ENCODE results near the gene UNC5C. TPM values are rescaled to one million over a fixed set of nuclear protein-coding genes. Genes with fewer than 3 reads are reported as not detected.

The UNC5C gene
- total RNA-seq, 1 donor from 2014 or later: 0.35 TPM

DNA sequence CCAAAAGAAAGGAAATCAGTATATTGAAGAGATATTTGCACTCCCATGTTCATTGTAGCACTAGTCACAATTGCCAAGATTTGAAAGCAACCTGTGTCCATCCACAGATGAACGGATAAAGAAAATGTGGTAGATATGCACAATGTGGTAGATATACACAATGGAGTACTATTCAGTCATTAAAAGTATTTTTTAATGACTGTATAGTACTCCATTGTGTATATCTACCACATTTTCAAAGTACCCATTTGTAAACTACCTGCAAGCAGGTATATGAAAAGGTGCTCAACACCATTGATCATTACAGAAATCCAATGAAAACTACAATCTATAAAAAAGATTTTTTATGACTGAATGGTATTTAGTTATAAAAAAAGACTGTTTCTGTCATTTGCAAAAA lies 200.4 kb downstream of the UNC5C start:
- DNase-seq (ENCODE audit: low spot score): no peak

DNA sequence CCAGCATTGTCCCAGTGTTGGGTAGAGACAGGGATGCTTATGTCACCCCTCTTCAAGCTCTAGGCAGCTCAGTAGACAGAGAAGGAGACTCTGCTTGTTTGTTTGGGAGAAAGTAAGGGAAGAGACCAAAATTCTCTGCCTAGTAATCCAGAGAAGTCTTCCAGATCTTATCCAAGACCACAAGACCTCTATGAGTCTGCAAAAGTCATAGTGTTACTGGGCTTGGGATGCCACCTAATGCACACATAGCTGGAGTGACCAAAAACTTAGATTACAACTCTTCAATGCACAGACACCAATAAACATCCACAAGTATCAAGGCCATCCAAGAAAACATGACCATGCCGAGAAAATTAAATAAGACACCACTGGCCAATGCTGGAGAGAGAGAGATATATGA lies 205.5 kb downstream of the UNC5C start:
- no peak for DNase-seq (ENCODE audit: low spot score)

- DNase-seq (ENCODE audit: low spot score): no peak
Observed at GRCh38 chr4:95340191-95340590, 208.6 kb downstream of the UNC5C start.

DNA sequence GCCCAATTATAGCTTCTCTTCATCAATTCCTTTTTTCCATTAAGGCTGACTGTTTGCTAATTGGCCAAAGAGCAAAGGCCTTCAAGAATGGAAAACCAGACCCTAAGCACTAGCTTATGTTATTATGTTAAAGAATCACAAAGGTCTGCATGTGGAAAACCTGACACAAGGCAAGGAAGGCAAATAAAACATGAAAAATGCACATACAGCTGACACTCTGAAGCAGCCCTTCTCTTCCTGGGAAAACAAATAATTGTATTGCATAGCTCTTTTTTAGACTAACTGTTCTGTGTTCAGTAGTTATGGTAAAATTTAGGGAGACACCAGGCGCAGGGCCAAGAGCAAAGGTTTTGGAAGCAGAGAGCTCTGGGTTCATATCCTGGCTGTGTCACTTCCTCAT lies 223.1 kb downstream of the UNC5C start:
- DNase-seq (ENCODE audit: low spot score): no peak

GRCh38 chr4:95319169-95319568 lies 229.6 kb downstream of the UNC5C start:
- no peak for DNase-seq (ENCODE audit: low spot score)

DNA sequence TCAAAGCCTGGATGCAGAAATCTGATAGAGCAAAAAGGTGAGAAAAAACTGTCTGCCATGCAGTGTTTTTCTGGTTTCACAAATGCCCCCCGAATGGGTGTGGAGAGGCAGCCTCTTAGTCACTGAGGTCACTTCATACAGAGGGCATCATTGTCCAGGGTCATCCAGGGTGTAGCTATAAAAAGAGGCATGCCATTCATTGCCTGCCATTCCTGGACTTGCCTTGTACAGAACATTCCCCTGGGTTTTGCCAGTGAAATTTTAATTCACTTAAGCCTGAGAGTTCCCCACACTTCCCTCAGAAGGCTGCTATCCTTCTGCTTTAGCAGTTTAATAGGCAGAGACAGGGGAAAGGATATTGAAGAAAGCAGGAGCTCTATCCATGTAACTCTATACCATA lies 230.3 kb downstream of the UNC5C start:
- no peak for DNase-seq (ENCODE audit: low spot score)

DNA sequence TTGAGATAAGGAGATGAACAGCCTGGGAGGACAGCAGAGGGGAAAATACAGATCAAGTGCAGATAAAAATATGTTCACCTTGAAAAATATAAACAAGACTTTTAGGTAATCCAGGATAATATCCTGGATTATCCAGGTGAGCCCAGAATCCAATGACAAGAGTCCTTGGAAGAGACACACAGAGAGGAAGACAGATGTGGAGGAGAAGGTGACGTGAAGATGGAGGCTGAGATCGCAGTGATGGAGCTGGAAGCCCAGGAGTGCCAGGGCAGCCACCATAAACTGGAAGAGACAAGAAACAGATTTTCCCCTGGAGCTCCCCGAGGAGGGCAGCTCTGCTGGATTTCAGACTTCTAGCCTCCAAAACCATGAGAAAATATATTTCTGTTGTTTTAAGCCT lies 230.7 kb downstream of the UNC5C start:
- no peak for DNase-seq (ENCODE audit: low spot score)

GRCh38 chr4:95317085-95317793 lies 231.5 kb downstream of the UNC5C start:
- DNase-seq (ENCODE audit: low spot score): no peak

GRCh38 chr4:95314573-95314972 lies 234.2 kb downstream of the UNC5C start:
- no peak for DNase-seq (ENCODE audit: low spot score)

GRCh38 chr4:95304898-95305297 lies 243.9 kb downstream of the UNC5C start:
- DNase-seq (ENCODE audit: low spot score): no peak

- no peak for DNase-seq (ENCODE audit: low spot score)
Observed at GRCh38 chr4:95300304-95300703, 248.5 kb downstream of the UNC5C start.

DNA sequence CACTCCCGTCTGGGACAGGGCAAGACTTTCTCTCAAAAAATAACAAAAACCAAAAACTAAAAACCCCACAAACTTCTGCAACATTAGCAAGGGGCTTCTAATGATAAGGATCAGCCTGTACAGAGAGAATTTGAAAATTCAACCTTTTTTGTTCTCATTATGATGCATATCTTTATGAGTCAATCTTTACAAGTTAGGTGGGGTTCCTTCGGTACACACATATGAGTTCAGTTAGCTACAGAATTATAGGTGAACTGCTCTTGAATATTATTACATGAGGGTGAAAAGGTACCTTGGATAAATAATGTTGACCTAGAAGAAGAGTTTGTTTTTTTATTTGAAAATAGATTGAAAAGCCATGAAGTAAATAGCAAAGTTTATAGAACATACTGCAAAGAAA lies 252.7 kb downstream of the UNC5C start:
- no peak for DNase-seq (ENCODE audit: low spot score)

DNA sequence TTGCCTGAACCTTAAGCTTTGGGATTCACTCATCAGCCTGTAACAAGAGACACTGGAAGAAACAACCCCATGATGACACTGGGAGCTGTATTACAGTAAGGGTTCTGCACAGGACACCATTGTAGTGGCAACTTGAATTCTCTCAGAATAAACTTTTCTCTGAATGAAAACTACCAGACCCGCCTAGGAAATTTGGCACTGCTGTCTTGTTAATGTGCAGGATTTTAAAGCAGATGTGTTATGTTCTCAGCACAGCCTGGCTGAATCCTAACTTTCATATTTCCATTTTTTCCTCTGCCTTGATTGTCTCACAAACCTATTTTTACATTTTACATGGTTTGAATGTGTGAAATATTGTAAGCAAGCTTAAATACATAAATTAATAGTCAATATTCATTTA lies 253.6 kb downstream of the UNC5C start:
- DNase-seq (ENCODE audit: low spot score): no peak

DNA sequence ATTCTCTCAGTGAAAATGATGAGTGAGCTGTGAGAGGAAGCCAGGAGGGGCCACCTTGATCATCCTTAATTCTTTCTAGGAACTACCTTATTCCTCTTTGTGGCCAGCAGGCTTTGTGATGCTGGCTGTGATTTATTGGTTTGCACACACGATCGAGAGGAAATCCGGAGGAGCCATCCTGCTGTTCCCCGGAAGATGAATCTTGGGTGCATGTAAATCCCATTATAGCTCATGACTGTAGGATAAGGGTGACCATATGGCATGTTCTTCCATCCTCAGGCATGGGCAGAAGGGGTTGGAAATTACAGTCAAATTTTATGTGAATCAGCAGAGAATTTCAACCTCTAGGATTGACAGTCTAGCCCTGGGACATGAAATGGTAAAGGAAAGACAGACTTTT lies 254.5 kb downstream of the UNC5C start:
- no peak for DNase-seq (ENCODE audit: low spot score)

DNA sequence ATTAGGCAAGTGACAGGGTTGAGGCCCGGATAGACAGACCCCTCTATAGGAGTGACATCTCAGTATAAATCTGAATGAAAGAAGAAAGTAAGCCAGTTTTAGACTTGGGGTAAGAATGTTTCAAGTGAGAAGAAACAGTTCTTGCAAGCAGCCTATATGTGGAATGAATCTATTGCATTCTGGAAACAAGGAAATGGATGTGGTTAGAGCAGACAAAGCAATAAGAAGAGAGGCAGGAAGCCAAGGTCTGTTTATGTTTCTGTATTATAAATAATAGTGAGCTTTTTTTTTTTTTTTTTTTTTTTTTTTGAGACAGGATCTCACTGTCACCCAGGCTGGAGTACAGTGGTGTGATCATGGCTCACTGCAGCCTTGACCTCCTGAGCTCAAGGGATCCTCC lies 255.8 kb downstream of the UNC5C start:
- no peak for DNase-seq (ENCODE audit: low spot score)

DNA sequence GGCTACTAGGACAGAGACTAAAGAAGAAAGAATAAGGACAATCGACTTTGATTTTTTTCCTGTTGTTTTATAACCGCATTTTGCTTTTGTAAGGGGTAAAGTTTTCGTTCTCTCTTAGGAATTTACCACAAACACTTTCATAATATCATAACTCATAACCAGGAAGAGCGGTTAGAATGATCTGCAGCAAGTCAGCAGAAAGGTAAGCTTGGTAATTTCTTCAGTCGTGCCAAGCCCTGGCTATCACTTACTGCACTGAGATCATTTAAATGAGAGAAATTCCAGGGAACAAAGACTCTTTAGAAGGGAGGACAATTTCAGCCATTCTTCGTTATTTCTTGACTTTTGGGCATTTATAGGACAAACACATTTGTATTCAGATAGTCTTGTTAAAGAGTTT lies 258.1 kb downstream of the UNC5C start:
- no peak for DNase-seq (ENCODE audit: low spot score)

DNA sequence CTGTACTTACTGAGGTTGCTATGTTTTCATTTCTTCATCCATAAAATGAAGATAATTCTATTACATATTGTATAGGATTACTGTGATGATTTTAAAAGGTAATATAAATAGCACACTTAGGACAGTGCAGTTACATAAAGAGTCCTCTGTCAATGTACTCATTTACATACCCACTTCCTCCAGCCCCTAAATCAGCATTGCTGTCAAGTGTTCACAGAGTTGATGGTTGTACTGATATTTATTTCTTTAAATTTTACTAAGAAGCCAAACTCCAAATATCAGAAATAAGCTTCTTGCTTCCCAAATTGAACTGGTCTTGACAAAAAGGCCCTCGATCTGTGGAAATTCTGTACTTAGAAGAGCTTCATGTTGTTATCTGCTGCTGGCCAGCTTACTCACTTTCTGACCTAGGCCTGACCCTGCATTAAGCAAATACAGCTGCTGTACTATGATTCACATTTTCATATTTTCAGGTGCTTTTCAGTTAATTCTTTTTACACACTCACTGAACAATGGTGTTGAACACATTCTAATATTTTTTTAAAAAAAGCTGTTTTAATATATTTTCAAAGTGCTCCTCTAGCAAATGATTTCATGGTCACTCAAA lies 259.6 kb downstream of the UNC5C start:
- no peak for DNase-seq (ENCODE audit: low spot score)

DNA sequence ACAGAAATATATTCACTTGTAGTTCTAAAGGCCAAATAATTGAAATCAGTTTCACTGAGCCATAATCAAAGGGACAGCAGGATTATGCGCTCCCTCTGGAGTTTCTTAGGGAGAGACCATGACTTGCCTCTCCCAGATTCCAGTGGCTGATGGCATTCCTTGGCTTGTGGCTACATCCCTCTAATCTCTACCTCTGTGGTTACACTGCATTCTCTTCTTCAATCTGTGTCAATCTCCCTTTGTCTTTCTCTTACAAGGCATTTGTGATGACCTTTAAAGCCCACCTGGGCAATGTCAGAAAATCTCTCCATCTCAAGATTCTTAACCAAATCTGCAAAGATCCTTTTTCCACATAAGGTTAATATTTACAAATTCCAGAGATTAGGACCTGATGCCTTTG lies 260.2 kb downstream of the UNC5C start:
- no peak for DNase-seq (ENCODE audit: low spot score)

- no peak for DNase-seq (ENCODE audit: low spot score)
Observed at GRCh38 chr4:95285797-95286196, 263.0 kb downstream of the UNC5C start.

- DNase-seq (ENCODE audit: low spot score): no peak
Observed at GRCh38 chr4:95284655-95285054, 264.1 kb downstream of the UNC5C start.

DNA sequence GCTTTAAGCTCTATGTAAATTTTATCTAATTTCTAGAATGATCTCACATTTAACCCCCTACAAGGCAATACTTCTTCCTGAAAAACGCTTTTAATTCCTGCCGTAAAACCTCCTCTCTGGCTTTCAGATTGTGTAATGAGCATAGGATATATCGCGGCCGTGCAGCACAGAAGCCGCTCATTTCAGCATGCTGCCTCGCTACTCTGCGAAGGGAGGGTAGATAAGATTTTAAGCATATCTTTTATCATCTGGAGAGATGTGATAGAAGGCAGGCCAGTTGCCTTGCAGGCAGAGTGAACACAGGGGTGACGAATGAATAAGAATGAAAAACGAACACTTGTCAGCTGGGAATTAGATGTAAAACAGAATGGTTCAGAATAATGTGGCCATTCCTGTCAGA lies 265.5 kb downstream of the UNC5C start:
- DNase-seq (ENCODE audit: low spot score): no peak

GRCh38 chr4:95272797-95273196 lies 276.0 kb downstream of the UNC5C start:
- DNase-seq (ENCODE audit: low spot score): no peak

DNA sequence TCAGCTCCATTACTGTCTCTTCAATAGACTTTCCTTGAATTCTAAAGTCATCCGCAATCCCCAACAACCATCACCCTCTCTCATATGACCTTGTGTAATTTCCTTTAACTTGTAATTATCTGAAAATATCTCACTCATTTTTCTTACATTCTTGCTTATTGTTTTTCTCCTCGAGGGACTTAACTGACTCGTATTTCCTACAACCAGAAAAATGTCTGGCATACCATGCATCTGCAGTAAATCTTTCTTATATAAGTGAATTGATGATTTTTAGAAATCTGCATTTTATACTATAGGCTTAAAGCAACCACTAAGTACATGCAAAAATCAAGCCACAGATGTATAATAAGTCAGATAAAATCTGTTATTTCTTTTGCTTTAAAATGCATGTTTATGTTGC lies 276.7 kb downstream of the UNC5C start:
- no peak for DNase-seq (ENCODE audit: low spot score)
